Measurements from ENCODE around the gene DGKG. TPM values are rescaled to one million over a fixed set of nuclear protein-coding genes. Genes with fewer than 3 reads are reported as not detected.

DGKG gene
- 0.11 and 0.81 TPM in 2 replicates for total RNA-seq (2011; cell fraction: chromatin; rRNA removed; ENCODE audit: low replicate concordance)
- 0.53 TPM in 1 of 2 replicates, not detected in the other for total RNA-seq (2011; cell fraction: nucleolus; rRNA removed)
- total RNA-seq (2011; cell fraction: nucleoplasm; rRNA removed), result 0.07 TPM in 1 of 2 replicates, not detected in the other
- total RNA-seq (2014; rRNA removed) (0.27 TPM in 1 of 2 replicates, not detected in the other), total RNA-seq (2014; rRNA removed; fragmentation: Illumina TruSeq; extraction: Trizol) (0.35 and 0.36 TPM in 2 replicates), total RNA-seq (2015; rRNA removed; fragmentation: Illumina TruSeq; extraction: Trizol) (0.04 and 0.15 TPM in 2 replicates), total RNA-seq (2021) (0.29 TPM in 1 of 2 replicates, not detected in the other), polyA plus RNA-seq (2011; rRNA removed) (0.14 TPM in 1 of 2 replicates, not detected in the other), polyA plus RNA-seq (2014; fragmentation: Illumina TruSeq; extraction: Trizol) (0.18 TPM in 1 of 2 replicates, not detected in the other), polyA plus RNA-seq (2014; fragmentation: Nextera tagmentation; extraction: Ambion mirVana) (under 1 TPM; 0.13 to 0.15 TPM), polyA plus RNA-seq (2014; rRNA removed) (0.01 and 0.35 TPM in 2 replicates), polyA minus RNA-seq (2011; rRNA and poly(A)+ RNA removed) (0.77 TPM in 1 of 2 replicates, not detected in the other), Bru-seq, nascent RNA (percentile 16 among the genes with signal in this experiment), BruChase-seq, experiment 1, labeled RNA remaining after a 2-hour chase (percentile 12 among the genes with signal in this experiment), BruChase-seq, experiment 2, labeled RNA remaining after a 6-hour chase (percentile 9 among the genes with signal in this experiment)
- polyA plus RNA-seq (2011; cell fraction: cytosol; rRNA removed), result 0.07 TPM in 1 of 2 replicates, not detected in the other
- polyA plus RNA-seq (2011; cell fraction: nucleus; rRNA removed), result 0.10 TPM in 1 of 2 replicates, not detected in the other
- polyA plus RNA-seq (2012), result 0.12 and 0.22 TPM in 2 replicates
- polyA minus RNA-seq (2011; cell fraction: cytosol; rRNA and poly(A)+ RNA removed), result not detected in 2 replicates
- polyA minus RNA-seq (2011; cell fraction: nucleus; rRNA and poly(A)+ RNA removed), result 0.54 TPM in 1 of 2 replicates, not detected in the other
- long read RNA-seq, experiment 1, partial matches to known transcripts, result 0 of 1 reads
- long read RNA-seq, experiment 1, other reads (novel, unspliced or antisense), result 0 of 1 reads
- long read RNA-seq, experiment 2, partial matches to known transcripts, result 0 of 1 reads
- long read RNA-seq, experiment 2, other reads (novel, unspliced or antisense), result 0 of 1 reads
- long read RNA-seq, experiment 3, result 0 reads

- H3K27ac ChIP-seq (ENCODE audit: extremely low read depth, low read depth, low read length), result no peak within 1 kb of the TSS
- no peak within 1 kb of the TSS for H3K4me2 ChIP-seq (ENCODE audit: insufficient read depth, low read length)
- no peaks in the 10 kb centered on the region for H3K79me2 ChIP-seq (ENCODE audit: control insufficient read depth, insufficient read depth, low read length)
- ChIA-PET POLR2A (no interaction called here), CTCF (ENCODE audit: low intra/inter-chr PET ratio) (no interaction called here)
- no peaks in the 10 kb centered on the region for H4K20me1 ChIP-seq (replicated peaks; ENCODE audit: control insufficient read depth, insufficient read depth, low read length)
- no peak within 1 kb of the TSS for H2AFZ ChIP-seq (ENCODE audit: low read depth, low read length)
- peaks cover 0 to 9% of the 10 kb centered on the region in 2 experiments; a peak in 3 of 5 replicates for H3K4me1 ChIP-seq (replicated peaks in 1 of 2; ENCODE audit: control insufficient read depth in 2 of 2, insufficient read depth in 2 of 2, low read length in 2 of 2)
- no peak for DNase-seq (ENCODE audit: extremely low read depth in 1 of 4, low spot score in 3 of 4)
- WGBS (ENCODE audit: insufficient coverage, low coverage, missing lambda C conversion rate), result 11% methylated on average over 35 of the region's 62 CpGs
- H3K27me3 ChIP-seq (ENCODE audit: control insufficient read depth in 2 of 2, insufficient read depth in 2 of 2, low read length in 2 of 2), result peaks cover 27 to 50% of the 10 kb centered on the region in 2 experiments; a peak in 4 of 5 replicates
- no peak within 1 kb of the TSS for H3K9ac ChIP-seq (ENCODE audit: insufficient read depth in 1 of 2, low read depth in 2 of 2, low read length in 2 of 2)
- TF ChIP-seq ESRRA (IDR thresholded peaks at IDR 0.05; ENCODE audit: borderline replicate concordance, low read depth) (no peak), MTA1 (IDR thresholded peaks at IDR 0.05; ENCODE audit: borderline replicate concordance) (no peak), ZHX1 (conservative IDR thresholded peaks at IDR 0.05; ENCODE audit: low read length) (no peak), MYNN (IDR thresholded peaks at IDR 0.05) (no peak), MYNN (CRISPR knock-in tag; IDR thresholded peaks at IDR 0.05) (no peak), ETS1 (conservative IDR thresholded peaks at IDR 0.05; ENCODE audit: control insufficient read depth, low read depth, low read length) (no peak), MED1 (CRISPR knock-in tag; IDR thresholded peaks at IDR 0.05; ENCODE audit: borderline replicate concordance) (no peak), ZZZ3 (IDR thresholded peaks at IDR 0.05) (no peak)
- H3K9me3 ChIP-seq (replicated peaks; ENCODE audit: control insufficient read depth, insufficient read depth, low read depth, low read length), result no peaks in the 10 kb centered on the region
- no peak within 1 kb of the TSS for H3K4me3 ChIP-seq
- H3K9me1 ChIP-seq (ENCODE audit: control insufficient read depth, insufficient read depth, low read length), result no peaks in the 10 kb centered on the region
- no peak for FAIRE-seq
- no peaks in the 10 kb centered on the region for H3K36me3 ChIP-seq (ENCODE audit: control insufficient read depth, insufficient read depth, low read length)
- no peak for ATAC-seq
- in situ Hi-C loops (cut with MboI) (no loop called here), intact Hi-C loops (cut with micrococcal nuclease) (no loop called here)
- BruUV-seq (replicated peaks), result no TSS peak
Measured at GRCh38 chr3:186361762-186362536, at the start of gene DGKG. Gene DGKG, minus strand, starts transcription at chr3:186362234. Its CDS starts 41,775 bp downstream, at chr3:186320459.
